Natural killer cell (primary cell): ENCODE data around the gene CDC6. TPM values are rescaled to one million over a fixed set of nuclear protein-coding genes. Genes with fewer than 3 reads are reported as not detected.
A peak's percentile ranks its signal among the peaks of the same experiment; 100 is the strongest.

Experiments used
- ATAC-seq, 3 donors: fragments of 150-1000 bp in 2 of 3; fragments of 200-7000 bp in 1 of 3; cut with Tn5 transposase; 1 replicate in 1 of 3; 2 replicates in 2 of 3; pipeline ENCODE4 v1.10.0; 2021; ENCODE audit warnings: mild to moderate bottlenecking in 2 of 3, moderate library complexity in 2 of 3
- DNase-seq, 2 donors: peaks; one replicate each; pipeline versions ENCODE4 v3.0.0 to v3.0.0-alpha.2; 2013 to 2021; ENCODE audit warnings: mixed read lengths in 1 of 2
- H3K27ac ChIP-seq: one replicate; pipeline ENCODE4 v1.5.1; 2013; ENCODE audit warnings: mild to moderate bottlenecking, low read length
- H3K27me3 ChIP-seq: one replicate; pipeline ENCODE4 v1.6.1; 2013; ENCODE audit warnings: low read length; ENCODE audit not compliant: control insufficient read depth, insufficient read depth
- H3K36me3 ChIP-seq: one replicate; pipeline ENCODE4 v1.6.1; 2013; ENCODE audit warnings: low read length; ENCODE audit not compliant: control insufficient read depth, insufficient read depth
- H3K4me1 ChIP-seq: one replicate; pipeline ENCODE4 v1.6.1; 2013; ENCODE audit warnings: low read length; ENCODE audit not compliant: control insufficient read depth, insufficient read depth
- H3K4me3 ChIP-seq: one replicate; pipeline ENCODE4 v1.5.1; 2013; ENCODE audit warnings: low read length
- H3K9me3 ChIP-seq: one replicate; pipeline ENCODE4 v1.6.1; 2013; ENCODE audit warnings: low read length; ENCODE audit not compliant: control insufficient read depth, insufficient read depth
- H3K27ac Mint-ChIP-seq, 2 donors: one replicate each; pipeline ENCODE4 v1.8.0; 2022; ENCODE audit warnings: mild to moderate bottlenecking in 2 of 2, mixed read lengths in 2 of 2, moderate library complexity in 1 of 2
- H3K27me3 Mint-ChIP-seq, 2 donors: one replicate each; pipeline ENCODE4 v1.8.0; 2022; ENCODE audit warnings: low read depth in 2 of 2, mixed read lengths in 2 of 2
- H3K36me3 Mint-ChIP-seq: one replicate; pipeline ENCODE4 v1.8.0; 2022; ENCODE audit warnings: mixed read lengths
- H3K4me1 Mint-ChIP-seq, 2 donors: one replicate each; pipeline ENCODE4 v1.8.0; 2022; ENCODE audit warnings: mixed read lengths in 2 of 2
- H3K4me3 Mint-ChIP-seq: one replicate; pipeline ENCODE4 v1.8.0; 2022; ENCODE audit warnings: mild to moderate bottlenecking, moderate library complexity, mixed read lengths
- H3K9me3 Mint-ChIP-seq, 2 donors: one replicate each; pipeline ENCODE4 v1.8.0; 2022; ENCODE audit warnings: mixed read lengths in 2 of 2
- CTCF ChIP-seq: fragments of 200-600 bp; IDR thresholded peaks from one replicate; pipeline ENCODE4 v1.8.0; 2022; ENCODE audit warnings: antibody characterized with exemption
- WGBS: methylation state at CpG from one replicate; pipeline ENCODE4 v1.1.7; 2013; ENCODE audit warnings: missing lambda C conversion rate; ENCODE audit not compliant: insufficient coverage; 5-methylcytosine and 5-hydroxymethylcytosine counted together
- intact Hi-C: fragments of 100-400 bp; cut with micrococcal nuclease; formaldehyde crosslinking; loops from one replicate; pipeline ENCODE4 v1.14.2; 2022
- total RNA-seq, 4 donors: library from RNA; stranded (reverse); fragments of 120-200 nt in 1 of 4; gene quantifications; one replicate each; pipeline versions ENCODE4 v1.2.3 to v1.2.4, GENCODE V29; 2013 to 2022

The CDC6 gene
- total RNA-seq, 3 donors from 2014 or later (not counting 1 experiment from before 2014, with no cell fraction given) = 3.4 to 4.9 (median 3.8) TPM

DNA sequence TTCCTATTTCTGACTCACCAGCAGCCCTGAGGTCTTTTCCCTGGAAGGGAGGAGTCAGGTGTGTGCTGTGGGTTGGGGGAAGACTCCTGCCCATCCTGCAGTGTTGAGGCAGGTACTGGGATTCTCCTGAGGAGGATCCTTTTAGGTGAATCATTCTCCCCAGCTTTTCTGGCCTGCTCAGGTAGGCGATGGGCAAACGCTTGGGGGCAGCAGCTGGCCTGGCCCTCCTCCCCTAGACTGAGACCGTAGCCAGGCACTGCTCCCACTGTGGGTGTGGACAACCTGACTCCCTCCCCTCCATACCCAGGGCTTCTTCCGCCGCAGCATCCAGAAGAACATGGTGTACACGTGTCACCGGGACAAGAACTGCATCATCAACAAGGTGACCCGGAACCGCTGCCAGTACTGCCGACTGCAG is 61.8 kb downstream of the CDC6 start:
- no peaks in the 10 kb centered on the region for H3K36me3 Mint-ChIP-seq

DNA sequence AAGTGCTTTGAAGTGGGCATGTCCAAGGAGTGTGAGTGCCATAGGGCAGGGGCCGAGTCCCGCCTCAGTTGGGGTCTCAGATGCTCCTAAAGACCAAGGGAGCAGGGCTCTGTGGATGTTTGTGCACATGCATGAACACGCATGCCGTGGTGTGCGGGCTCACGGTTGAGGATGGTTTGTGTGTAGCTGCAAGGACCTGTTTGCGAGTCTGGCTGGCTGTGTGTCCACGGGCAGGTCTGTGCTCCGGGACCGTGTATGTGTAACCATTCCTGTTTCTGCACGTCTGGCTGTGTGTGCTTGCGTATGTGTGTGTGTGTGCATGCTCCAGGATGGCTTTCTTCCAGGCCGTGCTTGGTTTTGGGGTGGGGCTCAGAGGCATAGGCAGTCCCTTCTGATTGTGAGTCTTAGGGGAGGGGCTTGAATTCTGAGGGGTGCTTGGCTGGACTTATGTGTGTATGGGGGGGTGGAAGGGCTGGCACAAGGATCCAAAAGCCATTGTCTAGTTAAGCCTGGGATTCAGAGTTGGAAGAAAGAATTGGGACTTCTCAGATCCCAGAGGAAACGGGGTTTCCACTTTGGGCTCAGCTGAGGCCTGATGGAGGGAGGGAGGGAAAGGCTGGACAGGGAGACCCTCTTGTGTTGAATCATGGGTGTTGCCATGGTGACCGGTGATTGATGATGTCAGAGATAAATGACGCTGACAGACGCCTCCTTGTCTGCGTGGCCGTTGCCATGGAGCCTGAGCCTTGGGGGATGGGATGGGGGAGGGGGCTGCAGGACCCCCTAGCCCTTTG is 62.4 kb downstream of the CDC6 start:
- Mint-ChIP-seq H3K9me3 (no peaks in the 10 kb centered on the region), H3K27me3 (no peaks in the 10 kb centered on the region), H3K4me3 (no peak overlapping the region), H3K4me1 (peaks cover 42 to 77% of the 10 kb centered on the region in 2 donors), H3K36me3 (no peaks in the 10 kb centered on the region), H3K27ac (peak overlapping the region in 1 of 2 donors; percentile 97)
- 91% methylated on average over 19 of the region's 19 CpGs for WGBS
- Histone ChIP-seq H3K36me3 (peaks cover 57% of the 10 kb centered on the region), H3K9me3 (no peaks in the 10 kb centered on the region), H3K4me1 (peaks cover 78% of the 10 kb centered on the region), H3K27ac (no peak overlapping the region), H3K4me3 (no peak overlapping the region), H3K27me3 (no peaks in the 10 kb centered on the region)
- intact Hi-C loops = no loop called here
- ATAC-seq (no peak), DNase-seq (peak; percentile 15 to 29)
- TF ChIP-seq CTCF = no peak

More for the DNA sequence above, 61.8 kb downstream of the CDC6 start:
- H3K27me3 ChIP-seq = no peaks in the 10 kb centered on the region
- Mint-ChIP-seq H3K27ac (peak overlapping the region; percentile 75 to 97), H3K4me1 (peaks cover 48 to 80% of the 10 kb centered on the region in 2 donors), H3K4me3 (peak overlapping the region; percentile 51), H3K9me3 (no peaks in the 10 kb centered on the region), H3K27me3 (no peaks in the 10 kb centered on the region)
- H3K4me3 ChIP-seq = no peak overlapping the region
- ATAC-seq (no peak), DNase-seq (peak in 1 of 2 donors; percentile 6)
- 97% methylated on average over 10 of the region's 10 CpGs for WGBS
- H3K9me3 ChIP-seq = no peaks in the 10 kb centered on the region
- no peak for TF ChIP-seq CTCF
- H3K36me3 ChIP-seq = peaks cover 51% of the 10 kb centered on the region
- intact Hi-C loops = no loop called here
- H3K4me1 ChIP-seq = peaks cover 78% of the 10 kb centered on the region
- H3K27ac ChIP-seq = no peak overlapping the region

DNA sequence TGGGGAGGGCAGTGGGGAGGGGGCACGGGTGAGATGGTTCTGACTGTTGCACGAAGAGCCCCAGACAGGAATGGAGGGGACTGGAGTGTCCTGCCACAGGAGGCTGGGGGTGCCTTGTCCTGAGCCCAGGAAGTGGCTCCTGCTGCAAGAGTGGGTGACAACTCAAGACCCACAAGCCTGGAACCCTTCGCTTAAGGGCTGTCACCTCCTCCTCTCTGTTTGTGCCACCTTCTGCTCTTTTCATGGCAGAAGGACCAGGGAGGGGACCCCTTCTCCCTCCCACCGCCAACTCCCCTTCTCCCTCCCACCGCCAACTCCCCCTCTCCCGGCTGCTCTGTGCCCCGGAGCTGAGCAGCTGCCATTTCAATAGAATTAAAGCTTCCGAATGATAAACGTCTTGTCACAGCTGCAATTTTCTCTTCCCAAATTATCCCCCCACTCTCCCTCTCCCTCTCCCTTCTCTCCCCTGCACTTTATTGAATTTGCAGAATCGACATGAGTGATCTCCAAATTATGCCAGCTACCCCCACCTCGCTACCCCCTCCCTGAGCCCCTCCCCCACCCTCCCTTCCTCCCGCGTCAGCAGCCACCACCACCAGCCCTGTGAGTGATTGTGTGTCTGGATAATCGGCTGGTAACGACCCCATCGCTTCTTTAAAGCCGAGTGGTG is 63.1 kb downstream of the CDC6 start:
- H3K4me1 ChIP-seq = peaks cover 74% of the 10 kb centered on the region
- H3K9me3 Mint-ChIP-seq = no peaks in the 10 kb centered on the region
- no peaks in the 10 kb centered on the region for H3K27me3 ChIP-seq
- no peak overlapping the region for H3K4me3 Mint-ChIP-seq
- DNase-seq (no peak), ATAC-seq (no peak)
- no peak for TF ChIP-seq CTCF
- H3K36me3 Mint-ChIP-seq = no peaks in the 10 kb centered on the region
- WGBS = 86% methylated on average over 14 of the region's 17 CpGs
- H3K4me3 ChIP-seq = no peak overlapping the region
- H3K27ac ChIP-seq = no peak overlapping the region
- no peaks in the 10 kb centered on the region for H3K9me3 ChIP-seq
- intact Hi-C loops = no loop called here
- H3K27me3 Mint-ChIP-seq = no peaks in the 10 kb centered on the region
- H3K36me3 ChIP-seq = peaks cover 65% of the 10 kb centered on the region
- peaks cover 38 to 70% of the 10 kb centered on the region in 2 donors for H3K4me1 Mint-ChIP-seq
- peak overlapping the region in 1 of 2 donors; percentile 97 for H3K27ac Mint-ChIP-seq
